NCI-H1930 (cell line): ENCODE data around the gene DNMBP.

ENCODE experiments used
- DNase-seq, 2 experiments: peaks; one replicate each; lab custom pipeline; 2025; lab: John Stamatoyannopoulos, UW

Gene DNMBP

GRCh38 chr10:100009793-100010676 is at the start of gene DNMBP:
Gene DNMBP, minus strand, starts transcription at chr10:100009947. Its CDS starts 37,823 bp downstream, at chr10:99972124.
- DNase-seq = peak; percentile 42 to 80

- no peak for DNase-seq
Measured at GRCh38 chr10:100057948-100058347, 48.2 kb upstream of the DNMBP start.

GRCh38 chr10:100053686-100054460 is 44.1 kb upstream of the DNMBP start:
- DNase-seq = no peak

- DNase-seq = peak in 1 of 2 experiments; percentile 25
Measured at GRCh38 chr10:100046021-100046486, 36.3 kb upstream of the DNMBP start.

DNA sequence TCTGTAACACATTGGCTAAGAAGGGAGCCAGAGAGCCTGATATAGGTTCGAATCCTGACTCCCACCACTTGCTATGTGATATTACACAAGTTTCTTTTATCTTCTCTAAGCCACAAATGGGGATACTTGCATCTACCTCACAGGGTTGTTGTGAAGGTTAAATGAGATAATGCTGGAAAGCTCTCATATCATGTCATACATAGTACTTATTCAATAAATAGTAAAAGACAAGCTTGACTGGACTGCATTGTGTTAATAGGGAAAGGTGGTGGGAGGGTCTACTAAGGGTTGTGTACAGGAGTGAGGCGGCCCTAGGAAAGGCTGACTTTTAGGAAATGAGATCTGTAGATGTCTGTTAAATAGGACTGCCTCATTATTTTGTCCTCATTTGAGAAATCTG is 35.8 kb upstream of the DNMBP start:
- DNase-seq = no peak

- no peak for DNase-seq
Measured at GRCh38 chr10:100043796-100044195, 34.0 kb upstream of the DNMBP start.

DNA sequence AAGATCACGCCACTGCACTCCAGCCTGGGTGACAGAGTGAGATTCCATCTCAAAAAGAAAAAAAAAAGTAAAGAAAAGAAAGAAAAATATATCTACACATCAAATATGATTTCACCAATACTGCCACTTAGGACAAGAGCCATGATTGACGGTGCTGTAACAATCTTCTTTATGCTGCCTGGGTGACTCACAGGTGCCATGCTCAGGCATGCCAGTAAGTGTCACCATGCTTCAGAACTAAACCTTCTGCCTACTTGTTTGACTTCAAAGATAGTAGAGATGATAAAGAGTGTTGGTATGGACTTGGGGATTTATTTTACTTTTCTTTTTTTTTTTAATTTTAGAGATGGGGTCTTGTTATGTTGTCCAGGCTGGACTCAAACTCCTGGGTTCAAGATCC is 33.6 kb upstream of the DNMBP start:
- DNase-seq = no peak

DNA sequence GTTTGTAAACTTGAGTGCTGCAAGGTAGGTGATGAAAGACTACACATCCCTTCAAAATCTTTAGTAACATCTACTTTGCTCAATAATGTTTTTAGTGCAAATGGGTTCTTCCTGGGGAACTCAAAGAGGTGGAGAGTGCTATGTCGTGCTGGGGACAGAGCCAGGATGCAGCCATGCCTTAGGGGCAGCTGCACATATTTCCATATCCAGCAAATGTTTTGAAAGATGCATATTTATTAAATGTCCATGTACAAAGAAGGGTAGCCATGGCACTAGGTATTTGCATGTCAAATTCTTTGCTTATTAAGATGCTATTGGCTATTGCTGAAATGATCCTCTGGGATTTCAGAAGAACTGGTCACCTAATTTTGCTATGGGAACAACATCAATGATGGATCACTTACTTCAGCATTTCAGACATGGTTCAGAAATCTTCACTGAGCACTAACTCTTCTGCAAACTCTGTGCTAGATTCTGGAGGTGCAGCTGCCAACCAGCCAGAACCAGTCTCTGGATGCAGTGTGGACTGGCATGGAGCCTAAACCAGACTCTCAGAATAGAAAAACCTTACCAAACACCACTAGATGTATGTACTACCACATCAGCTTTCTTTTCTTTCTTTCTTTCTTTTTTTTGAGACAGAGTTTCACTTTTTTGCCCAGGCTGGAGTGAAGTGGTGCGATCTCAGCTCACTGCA is 31.7 kb upstream of the DNMBP start:
- DNase-seq = no peak

- DNase-seq = no peak
Measured at GRCh38 chr10:100038561-100039071, 28.9 kb upstream of the DNMBP start.

DNA sequence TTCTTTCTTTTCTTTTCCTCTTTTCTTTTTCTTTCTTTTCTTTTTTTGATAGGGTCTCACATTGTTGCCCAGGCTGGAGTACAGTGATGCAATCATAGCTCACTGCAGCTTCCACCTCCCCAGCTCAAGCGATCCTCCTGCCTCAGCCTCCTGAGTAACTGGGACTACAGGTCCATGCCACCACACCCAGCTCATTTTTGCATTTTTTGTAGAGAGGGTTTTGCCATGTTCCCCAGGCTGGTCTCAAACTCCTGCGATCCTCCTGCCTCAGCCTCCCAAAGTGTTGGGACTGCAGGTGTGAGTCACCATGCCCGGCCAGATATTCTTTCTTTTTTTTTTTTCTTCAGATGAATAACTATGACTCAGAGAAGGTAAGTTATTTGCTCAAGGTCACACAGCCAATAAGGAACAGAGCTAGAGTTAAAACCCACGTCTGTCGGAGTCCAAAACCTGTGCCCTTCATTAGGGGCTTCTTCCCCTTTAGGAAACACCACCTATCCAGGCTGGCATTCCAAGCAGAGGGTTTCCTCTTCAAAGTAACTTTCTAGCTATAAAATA is 28.1 kb upstream of the DNMBP start:
- no peak for DNase-seq

GRCh38 chr10:100036850-100037249 is 27.1 kb upstream of the DNMBP start:
- DNase-seq = no peak

DNA sequence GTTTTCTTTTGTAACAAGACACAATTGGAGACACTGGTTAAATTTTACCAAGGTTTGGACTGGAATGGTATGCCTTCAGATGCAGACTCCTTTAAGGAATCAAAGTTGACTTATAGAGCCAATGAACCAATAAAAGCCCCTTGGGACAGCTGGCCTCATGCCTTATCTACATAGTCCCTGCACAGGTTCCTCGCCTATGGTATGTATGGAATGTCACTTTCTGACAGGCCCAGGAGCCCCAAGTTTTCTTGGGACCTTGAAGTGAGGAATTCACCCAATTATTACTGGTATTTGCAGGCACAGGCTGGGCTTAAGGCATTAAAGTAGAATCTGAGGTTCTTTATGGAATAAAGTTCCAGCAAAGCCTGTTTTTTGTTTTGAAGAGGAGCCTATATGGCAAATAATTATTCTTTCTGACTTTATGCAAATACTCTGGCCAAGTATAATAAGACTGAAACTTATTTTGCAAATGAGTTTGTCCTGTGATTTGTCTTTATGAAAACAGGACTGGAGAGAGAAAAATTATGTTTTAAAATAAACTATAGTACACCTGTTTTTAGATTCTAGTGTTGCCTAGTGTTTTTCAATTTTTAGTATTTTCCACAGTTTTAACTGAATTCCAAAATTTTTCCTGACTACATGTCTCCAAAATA is 24.1 kb upstream of the DNMBP start:
- DNase-seq = no peak

DNA sequence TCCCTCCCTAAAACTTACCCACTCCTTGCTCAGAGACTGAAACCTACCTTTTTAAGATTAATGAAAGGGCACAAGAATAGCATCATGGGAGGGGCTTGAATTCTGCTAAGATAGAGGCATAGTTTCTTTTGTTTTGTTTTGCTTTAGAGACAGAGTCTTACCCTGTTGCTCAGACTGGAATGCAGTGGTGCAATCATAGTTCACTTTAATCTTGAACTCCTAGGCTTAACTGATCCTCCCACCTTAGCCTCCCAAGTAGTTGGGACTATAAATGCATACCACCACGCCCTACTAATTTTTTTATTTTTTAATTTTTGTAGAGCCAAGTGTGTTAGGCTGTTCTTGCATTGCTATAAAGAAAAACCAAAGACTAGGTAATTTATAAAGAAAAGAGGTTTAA is 17.7 kb upstream of the DNMBP start:
- DNase-seq = no peak

GRCh38 chr10:100025576-100025975 is 15.8 kb upstream of the DNMBP start:
- DNase-seq = no peak

DNA sequence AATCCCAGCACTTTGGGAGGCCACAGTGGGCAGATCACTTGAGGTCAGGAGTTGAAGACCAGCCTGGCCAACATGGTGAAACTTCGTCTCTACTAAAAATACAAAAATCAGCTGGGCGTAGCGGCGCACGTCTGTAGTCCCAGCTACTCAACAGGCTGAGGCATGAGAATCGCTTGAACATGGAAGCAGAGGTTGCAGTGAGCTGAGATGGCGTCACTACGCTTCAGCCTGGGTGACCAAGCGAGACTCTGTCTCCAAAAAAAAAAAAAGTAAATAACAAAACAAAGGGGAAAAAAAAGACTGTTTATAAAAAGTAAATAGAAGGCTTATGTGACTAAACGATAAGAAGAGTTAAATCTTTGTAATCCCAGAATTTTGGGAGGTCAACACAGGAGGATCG is 15.0 kb upstream of the DNMBP start:
- DNase-seq = no peak

- no peak for DNase-seq
Measured at GRCh38 chr10:100022403-100022802, 12.7 kb upstream of the DNMBP start.

GRCh38 chr10:100021322-100021721 is 11.6 kb upstream of the DNMBP start:
- no peak for DNase-seq

GRCh38 chr10:100020886-100021253 is 11.1 kb upstream of the DNMBP start:
- DNase-seq = no peak

GRCh38 chr10:100020142-100020885 is 10.6 kb upstream of the DNMBP start:
- no peak for DNase-seq

DNA sequence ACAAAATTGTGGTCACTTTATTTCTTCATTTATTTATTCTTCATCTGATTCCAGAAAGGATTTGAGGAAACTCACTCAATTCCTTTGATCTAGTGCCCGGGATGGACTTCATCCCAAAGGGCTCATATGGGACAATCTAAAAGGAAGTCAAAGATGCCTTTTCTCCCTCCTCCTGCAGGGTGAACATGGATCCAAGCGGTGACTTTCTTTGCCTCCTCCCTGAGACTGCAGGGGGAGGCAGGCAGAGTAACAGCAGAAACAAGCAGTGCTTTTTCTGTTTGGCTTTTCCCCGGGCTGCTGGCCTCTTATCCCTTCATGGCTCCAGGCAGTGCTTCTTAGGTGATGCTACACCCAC is 10.0 kb upstream of the DNMBP start:
- DNase-seq = no peak
